ENCODE results near the gene SMURF1.

Gene SMURF1

GRCh38 chr7:99122762-99123161 lies 21.1 kb downstream of the SMURF1 start:
- H3K27me3 ChIP-seq (ENCODE audit: insufficient read depth, low read length) = no peaks in the 10 kb centered on the region
- H3K79me2 ChIP-seq (ENCODE audit: insufficient read depth, low read length) = peaks cover 50% of the 10 kb centered on the region
- no peaks in the 10 kb centered on the region for H4K20me1 ChIP-seq (ENCODE audit: insufficient read depth, low read length)
- H3K36me3 ChIP-seq (ENCODE audit: insufficient read depth, low read length) = peaks cover 13% of the 10 kb centered on the region
- H2AFZ ChIP-seq (ENCODE audit: low read length) = no peak overlapping the region
- no peaks in the 10 kb centered on the region for H3K9me2 ChIP-seq (ENCODE audit: low read depth, low read length)
- peaks cover 4% of the 10 kb centered on the region; the same call in 1 of the 2 replicates for H3K9me3 ChIP-seq (ENCODE audit: low read length)
- H3K4me1 ChIP-seq (ENCODE audit: insufficient read depth, low read length, severe bottlenecking) = peaks cover 12% of the 10 kb centered on the region
- no peak overlapping the region for H3K9ac ChIP-seq (ENCODE audit: low read length)
- H3K4me3 ChIP-seq (ENCODE audit: low read depth, low read length, poor library complexity, severe bottlenecking) = no peak overlapping the region
- no peak overlapping the region for H3K4me2 ChIP-seq (ENCODE audit: low read length)
- H3F3A ChIP-seq (ENCODE audit: insufficient read depth, low read length) = no peaks in the 10 kb centered on the region
- no peak for TF ChIP-seq EZH2 (IDR thresholded peaks at IDR 0.05; ENCODE audit: borderline replicate concordance, low read length)
- no peak for TF ChIP-seq CTCF (IDR thresholded peaks at IDR 0.05; ENCODE audit: low read length)
- no peak overlapping the region for H3K27ac ChIP-seq (ENCODE audit: low read depth, low read length, poor library complexity, severe bottlenecking)

GRCh38 chr7:99121496-99122021 lies 22.3 kb downstream of the SMURF1 start:
- Histone ChIP-seq H3F3A (ENCODE audit: insufficient read depth, low read length) (no peaks in the 10 kb centered on the region), H2AFZ (ENCODE audit: low read length) (no peak overlapping the region), H3K79me2 (ENCODE audit: insufficient read depth, low read length) (peaks cover 44% of the 10 kb centered on the region), H3K9ac (ENCODE audit: low read length) (no peak overlapping the region), H3K4me1 (ENCODE audit: insufficient read depth, low read length, severe bottlenecking) (peaks cover 12% of the 10 kb centered on the region), H3K27me3 (ENCODE audit: insufficient read depth, low read length) (no peaks in the 10 kb centered on the region), H3K36me3 (ENCODE audit: insufficient read depth, low read length) (peaks cover 13% of the 10 kb centered on the region), H3K9me3 (ENCODE audit: low read length) (peaks cover 8% of the 10 kb centered on the region), H3K27ac (ENCODE audit: low read depth, low read length, poor library complexity, severe bottlenecking) (no peak overlapping the region), H3K4me3 (ENCODE audit: low read depth, low read length, poor library complexity, severe bottlenecking) (no peak overlapping the region), H3K9me2 (ENCODE audit: low read depth, low read length) (no peaks in the 10 kb centered on the region), H3K4me2 (ENCODE audit: low read length) (no peak overlapping the region), H4K20me1 (ENCODE audit: insufficient read depth, low read length) (no peaks in the 10 kb centered on the region)
- no peak for TF ChIP-seq CTCF (IDR thresholded peaks at IDR 0.05; ENCODE audit: low read length)
- TF ChIP-seq EZH2 (IDR thresholded peaks at IDR 0.05; ENCODE audit: borderline replicate concordance, low read length) = no peak

GRCh38 chr7:99120916-99121315 lies 23.0 kb downstream of the SMURF1 start:
- Histone ChIP-seq H4K20me1 (ENCODE audit: insufficient read depth, low read length) (no peaks in the 10 kb centered on the region), H3K9me2 (ENCODE audit: low read depth, low read length) (no peaks in the 10 kb centered on the region), H3F3A (ENCODE audit: insufficient read depth, low read length) (no peaks in the 10 kb centered on the region), H3K27ac (ENCODE audit: low read depth, low read length, poor library complexity, severe bottlenecking) (no peak overlapping the region), H3K36me3 (ENCODE audit: insufficient read depth, low read length) (peaks cover 13% of the 10 kb centered on the region), H3K9me3 (ENCODE audit: low read length) (peaks cover 9% of the 10 kb centered on the region), H3K4me1 (ENCODE audit: insufficient read depth, low read length, severe bottlenecking) (peaks cover 12% of the 10 kb centered on the region), H3K9ac (ENCODE audit: low read length) (no peak overlapping the region), H3K27me3 (ENCODE audit: insufficient read depth, low read length) (no peaks in the 10 kb centered on the region), H3K79me2 (ENCODE audit: insufficient read depth, low read length) (peaks cover 46% of the 10 kb centered on the region), H3K4me3 (ENCODE audit: low read depth, low read length, poor library complexity, severe bottlenecking) (no peak overlapping the region), H3K4me2 (ENCODE audit: low read length) (no peak overlapping the region), H2AFZ (ENCODE audit: low read length) (no peak overlapping the region)
- TF ChIP-seq CTCF (IDR thresholded peaks at IDR 0.05; ENCODE audit: low read length) (no peak), EZH2 (IDR thresholded peaks at IDR 0.05; ENCODE audit: borderline replicate concordance, low read length) (no peak)
